H1 (cell line): ENCODE measurements around the gene OXSR1.

Experiments used
- CBX8 ChIP-seq: fragments of 300-800, 300-1000 bp; sonication (generic); IDR thresholded peaks from 2 replicates; pipeline ENCODE4 v1.7.1; 2016; ENCODE audit warnings: low read depth, low read length, borderline replicate concordance
- CEBPB ChIP-seq: IDR thresholded peaks from 2 replicates; pipeline ENCODE4 v1.6.1; 2012; ENCODE audit warnings: low read depth, low read length
- EP300 ChIP-seq, 2 experiments: IDR thresholded peaks; 1 replicate in 1 of 2; 2 replicates in 1 of 2; pipeline ENCODE4 v1.6.1; 2011 to 2012; ENCODE audit warnings: low read depth in 2 of 2, low read length in 2 of 2, mild to moderate bottlenecking in 2 of 2, borderline replicate concordance in 1 of 2, inconsistent platforms in 1 of 2, moderate library complexity in 1 of 2
- EZH2 ChIP-seq: fragments of 200-600 bp; sonication (generic); IDR thresholded peaks from 2 replicates; pipeline ENCODE4 v1.7.1; 2012; ENCODE audit warnings: low read depth, mild to moderate bottlenecking, moderate library complexity, low read length, inconsistent platforms; ENCODE audit not compliant: severe bottlenecking
- GABPA ChIP-seq: IDR thresholded peaks from 2 replicates; pipeline ENCODE4 v1.6.1; 2011; ENCODE audit warnings: mild to moderate bottlenecking, low read length, moderate library complexity, borderline replicate concordance; ENCODE audit not compliant: insufficient read depth
- MAFK ChIP-seq: IDR thresholded peaks from 2 replicates; pipeline ENCODE4 v1.6.1; 2012; ENCODE audit warnings: low read depth, mild to moderate bottlenecking, improper control_type of control experiment, low read length
- NANOG ChIP-seq: IDR thresholded peaks from 2 replicates; pipeline ENCODE4 v1.6.1; 2011; ENCODE audit warnings: low read length, low read depth, mild to moderate bottlenecking, inconsistent platforms; ENCODE audit not compliant: insufficient read depth, poor library complexity, severe bottlenecking
- POLR2A ChIP-seq, 2 experiments: IDR thresholded peaks; 1 replicate in 1 of 2; 2 replicates in 1 of 2; pipeline ENCODE4 v1.6.1; 2011; ENCODE audit warnings: low read depth in 2 of 2, low read length in 2 of 2, mild to moderate bottlenecking in 2 of 2; ENCODE audit errors: control extremely low read depth in 1 of 2
- RFX5 ChIP-seq: IDR thresholded peaks from 2 replicates; pipeline ENCODE4 v1.6.1; 2011; ENCODE audit warnings: low read depth, low read length, improper control_type of control experiment, borderline replicate concordance
- SIX5 ChIP-seq: IDR thresholded peaks from 2 replicates; pipeline ENCODE4 v1.6.1; 2011; ENCODE audit warnings: mild to moderate bottlenecking, low read depth, low read length
- SP1 ChIP-seq: IDR thresholded peaks from 2 replicates; pipeline ENCODE4 v1.6.1; 2011; ENCODE audit warnings: low read depth, low read length
- TF ChIP-seq, protein P1 (sequence below): IDR thresholded peaks from 2 replicates; pipeline ENCODE4 v1.6.1; 2011; ENCODE audit warnings: low read depth, mild to moderate bottlenecking, low read length; ENCODE audit not compliant: insufficient read depth
- TF ChIP-seq, protein P2 (sequence below), 3 experiments: IDR thresholded peaks; 1 replicate in 2 of 3; 2 replicates in 1 of 3; pipeline versions ENCODE4 v1.5.1 to v1.6.1; 2011; ENCODE audit warnings: low read length in 3 of 3, mild to moderate bottlenecking in 3 of 3, inconsistent platforms in 2 of 3, low read depth in 1 of 3, moderate library complexity in 1 of 3; ENCODE audit not compliant: insufficient read depth in 1 of 3; ENCODE audit errors: control extremely low read depth in 1 of 3
- TF ChIP-seq, protein P3 (sequence below): IDR thresholded peaks from 2 replicates; pipeline ENCODE4 v1.6.1; 2011; ENCODE audit warnings: low read length, improper control_type of control experiment

DNA sequence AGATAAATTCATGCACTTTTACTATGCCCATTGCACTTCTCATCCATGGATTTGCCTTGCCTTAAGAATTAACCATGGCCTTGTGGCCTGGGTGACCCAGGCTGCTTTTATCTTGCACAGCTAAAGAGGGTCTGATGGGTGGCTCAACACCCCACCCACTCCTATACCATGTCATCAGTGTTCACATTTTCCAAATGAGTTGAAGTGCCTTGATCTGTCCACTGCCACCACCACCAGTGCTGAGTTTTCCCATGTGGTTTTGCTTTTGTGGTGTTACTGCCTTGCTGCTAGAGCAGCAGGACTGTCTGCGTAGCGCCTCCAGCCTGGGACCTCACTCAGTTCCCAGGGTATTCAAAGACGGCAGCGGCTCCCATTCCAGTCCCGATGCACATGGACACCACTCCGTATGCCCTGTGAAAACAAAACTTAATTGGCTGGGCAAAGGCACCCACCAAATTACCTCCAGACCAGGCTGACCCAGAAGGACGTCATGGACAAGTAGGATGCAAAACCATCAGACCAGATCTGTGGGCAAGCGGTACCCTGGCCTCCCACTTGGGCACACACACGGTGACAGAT lies 42.5 kb upstream of the OXSR1 start:
- TF ChIP-seq, protein P1, sequence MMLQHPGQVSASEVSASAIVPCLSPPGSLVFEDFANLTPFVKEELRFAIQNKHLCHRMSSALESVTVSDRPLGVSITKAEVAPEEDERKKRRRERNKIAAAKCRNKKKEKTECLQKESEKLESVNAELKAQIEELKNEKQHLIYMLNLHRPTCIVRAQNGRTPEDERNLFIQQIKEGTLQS = no peak
- TF ChIP-seq EZH2 (no peak), EP300 (IDR thresholded peaks at IDR 0.05; ENCODE audit: borderline replicate concordance in 1 of 2, low read depth in 2 of 2, low read length in 2 of 2) (no peak), MAFK (no peak), GABPA (no peak), POLR2A (IDR thresholded peaks at IDR 0.05; ENCODE audit: control extremely low read depth in 1 of 2, low read depth in 2 of 2, low read length in 2 of 2) (no peak), SP1 (no peak), RFX5 (no peak), CBX8 (no peak), NANOG (no peak), SIX5 (no peak), CEBPB (no peak)
- TF ChIP-seq, protein P2, sequence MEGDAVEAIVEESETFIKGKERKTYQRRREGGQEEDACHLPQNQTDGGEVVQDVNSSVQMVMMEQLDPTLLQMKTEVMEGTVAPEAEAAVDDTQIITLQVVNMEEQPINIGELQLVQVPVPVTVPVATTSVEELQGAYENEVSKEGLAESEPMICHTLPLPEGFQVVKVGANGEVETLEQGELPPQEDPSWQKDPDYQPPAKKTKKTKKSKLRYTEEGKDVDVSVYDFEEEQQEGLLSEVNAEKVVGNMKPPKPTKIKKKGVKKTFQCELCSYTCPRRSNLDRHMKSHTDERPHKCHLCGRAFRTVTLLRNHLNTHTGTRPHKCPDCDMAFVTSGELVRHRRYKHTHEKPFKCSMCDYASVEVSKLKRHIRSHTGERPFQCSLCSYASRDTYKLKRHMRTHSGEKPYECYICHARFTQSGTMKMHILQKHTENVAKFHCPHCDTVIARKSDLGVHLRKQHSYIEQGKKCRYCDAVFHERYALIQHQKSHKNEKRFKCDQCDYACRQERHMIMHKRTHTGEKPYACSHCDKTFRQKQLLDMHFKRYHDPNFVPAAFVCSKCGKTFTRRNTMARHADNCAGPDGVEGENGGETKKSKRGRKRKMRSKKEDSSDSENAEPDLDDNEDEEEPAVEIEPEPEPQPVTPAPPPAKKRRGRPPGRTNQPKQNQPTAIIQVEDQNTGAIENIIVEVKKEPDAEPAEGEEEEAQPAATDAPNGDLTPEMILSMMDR (IDR thresholded peaks at IDR 0.05; ENCODE audit: control extremely low read depth in 1 of 3, insufficient read depth in 1 of 3, low read depth in 1 of 3, low read length in 3 of 3) = no peak
- TF ChIP-seq, protein P3, sequence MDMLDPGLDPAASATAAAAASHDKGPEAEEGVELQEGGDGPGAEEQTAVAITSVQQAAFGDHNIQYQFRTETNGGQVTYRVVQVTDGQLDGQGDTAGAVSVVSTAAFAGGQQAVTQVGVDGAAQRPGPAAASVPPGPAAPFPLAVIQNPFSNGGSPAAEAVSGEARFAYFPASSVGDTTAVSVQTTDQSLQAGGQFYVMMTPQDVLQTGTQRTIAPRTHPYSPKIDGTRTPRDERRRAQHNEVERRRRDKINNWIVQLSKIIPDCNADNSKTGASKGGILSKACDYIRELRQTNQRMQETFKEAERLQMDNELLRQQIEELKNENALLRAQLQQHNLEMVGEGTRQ = no peak
